DND-41 (cell line): ENCODE results near the gene JAKMIP1.

ENCODE experiments used
- ATAC-seq: fragments of 200-7000 bp; cut with Tn5 transposase; 3 replicates; pipeline ENCODE4 v1.9.1; 2021; ENCODE audit warnings: low read depth; ENCODE audit not compliant: insufficient read depth
- DNase-seq: peaks from one replicate; pipeline ENCODE4 v3.0.0-alpha.2; 2020
- H2AFZ ChIP-seq: 2 replicates; pipeline ENCODE4 v1.6.0; 2012; ENCODE audit warnings: low read depth, low read length
- H3K27ac ChIP-seq: 2 replicates; pipeline ENCODE4 v1.5.1; 2012; ENCODE audit warnings: low read length, inconsistent platforms
- H3K27me3 ChIP-seq: fragments of 200-600 bp; sonication (generic); 2 replicates; pipeline ENCODE4 v1.6.0; 2012; ENCODE audit warnings: low read length, mild to moderate bottlenecking, inconsistent platforms; ENCODE audit not compliant: insufficient read depth, poor library complexity
- H3K36me3 ChIP-seq: 2 replicates; pipeline ENCODE4 v1.5.1; 2012; ENCODE audit warnings: low read length, inconsistent platforms; ENCODE audit not compliant: insufficient read depth
- H3K4me1 ChIP-seq: 2 replicates; pipeline ENCODE4 v1.5.1; 2012; ENCODE audit warnings: mild to moderate bottlenecking, low read length; ENCODE audit not compliant: insufficient read depth
- H3K4me2 ChIP-seq: 2 replicates; pipeline ENCODE4 v1.6.0; 2012; ENCODE audit warnings: mild to moderate bottlenecking, moderate library complexity, low read length, inconsistent platforms; ENCODE audit not compliant: insufficient read depth
- H3K4me3 ChIP-seq, 2 experiments: fragments of 200-600 bp in 1 of 2; shearing (Covaris generic) in 1 of 2; 2 replicates each; pipeline ENCODE4 v1.5.1; 2012 to 2016; ENCODE audit warnings: inconsistent platforms in 2 of 2, low read length in 2 of 2, mild to moderate bottlenecking in 2 of 2, low read depth in 1 of 2, moderate library complexity in 1 of 2
- H3K79me2 ChIP-seq: 2 replicates; pipeline ENCODE4 v1.6.0; 2012; ENCODE audit warnings: low read length, inconsistent platforms; ENCODE audit not compliant: insufficient read depth
- H3K9ac ChIP-seq: 2 replicates; pipeline ENCODE4 v1.6.0; 2012; ENCODE audit warnings: low read depth, mild to moderate bottlenecking, inconsistent platforms, low read length, moderate library complexity
- H3K9me3 ChIP-seq: 2 replicates; pipeline ENCODE4 v1.5.1; 2012; ENCODE audit warnings: low read length, moderate library complexity, mild to moderate bottlenecking, inconsistent platforms; ENCODE audit not compliant: insufficient read depth, severe bottlenecking
- H4K20me1 ChIP-seq: 2 replicates; pipeline ENCODE4 v1.6.0; 2012; ENCODE audit warnings: low read length; ENCODE audit not compliant: insufficient read depth
- CTCF ChIP-seq: IDR thresholded peaks from 2 replicates; pipeline ENCODE4 v1.5.1; 2012; ENCODE audit warnings: borderline replicate concordance, low read length, moderate library complexity, mild to moderate bottlenecking; ENCODE audit not compliant: poor library complexity, severe bottlenecking; ENCODE audit errors: extremely low read depth
- EZH2 ChIP-seq: IDR thresholded peaks from 3 replicates; pipeline ENCODE4 v1.6.1; 2012; ENCODE audit warnings: borderline replicate concordance, low read depth, mild to moderate bottlenecking, moderate library complexity, low read length, inconsistent platforms; ENCODE audit not compliant: severe bottlenecking

The JAKMIP1 gene

GRCh38 chr4:6069845-6070709 is 130.3 kb downstream of the JAKMIP1 start:
- TF ChIP-seq EZH2 (no peak), CTCF (no peak)

GRCh38 chr4:6068986-6069385 is 131.4 kb downstream of the JAKMIP1 start:
- peaks cover 7% of the 10 kb centered on the region for H3K27me3 ChIP-seq
- H3K4me3 ChIP-seq: no peak overlapping the region
- H2AFZ ChIP-seq: no peak overlapping the region
- no peaks in the 10 kb centered on the region; the same call in 1 of the 2 replicates for H3K4me1 ChIP-seq
- no peaks in the 10 kb centered on the region for H3K79me2 ChIP-seq
- no peaks in the 10 kb centered on the region for H3K9me3 ChIP-seq
- TF ChIP-seq CTCF (no peak), EZH2 (no peak)
- ATAC-seq (no peak), DNase-seq (no peak)
- H3K4me2 ChIP-seq: no peak overlapping the region
- no peaks in the 10 kb centered on the region for H3K36me3 ChIP-seq
- H4K20me1 ChIP-seq: no peaks in the 10 kb centered on the region
- no peak overlapping the region for H3K27ac ChIP-seq
- H3K9ac ChIP-seq: no peak overlapping the region

More at GRCh38 chr4:6069845-6070709, 130.3 kb downstream of the JAKMIP1 start:
- Histone ChIP-seq H3K27me3 (peaks cover 4% of the 10 kb centered on the region), H3K4me1 (no peaks in the 10 kb centered on the region; the same call in 1 of the 2 replicates), H2AFZ (no peak overlapping the region), H3K27ac (no peak overlapping the region), H3K79me2 (no peaks in the 10 kb centered on the region), H4K20me1 (no peaks in the 10 kb centered on the region), H3K36me3 (no peaks in the 10 kb centered on the region), H3K9ac (no peak overlapping the region), H3K4me2 (no peak overlapping the region), H3K9me3 (no peaks in the 10 kb centered on the region), H3K4me3 (no peak overlapping the region)
- no peak for DNase-seq
- no peak for ATAC-seq

- no peak overlapping the region for H3K27ac ChIP-seq
- H3K36me3 ChIP-seq: no peaks in the 10 kb centered on the region
- H2AFZ ChIP-seq: no peak overlapping the region
- H3K4me2 ChIP-seq: no peak overlapping the region
- no peak for TF ChIP-seq EZH2
- no peak for TF ChIP-seq CTCF
- no peaks in the 10 kb centered on the region; the same call in 1 of the 2 replicates for H3K4me1 ChIP-seq
- H4K20me1 ChIP-seq: no peaks in the 10 kb centered on the region
- H3K9me3 ChIP-seq: peaks cover 2% of the 10 kb centered on the region
- no peaks in the 10 kb centered on the region for H3K79me2 ChIP-seq
- no peak overlapping the region for H3K9ac ChIP-seq
- ATAC-seq: no peak
- peaks cover 7% of the 10 kb centered on the region for H3K27me3 ChIP-seq
- no peak for DNase-seq
- H3K4me3 ChIP-seq: no peak overlapping the region
Measured at GRCh38 chr4:6065934-6066590, 134.3 kb downstream of the JAKMIP1 start.
